MM.1S (cell line): ENCODE measurements around the gene GFOD1.

Experiments used
- EZH2 ChIP-seq: fragments of 300-600 bp; sonication (generic); optimal IDR thresholded peaks from 2 replicates; pipeline ENCODE3; 2017; ENCODE audit warnings: low read depth, mild to moderate bottlenecking, antibody characterized with exemption, low read length, mixed read lengths
- EZH2phosphoT487 ChIP-seq: fragments of 300-600 bp; sonication (generic); IDR thresholded peaks from 2 replicates; pipeline ENCODE4 v1.6.1; 2018; ENCODE audit warnings: antibody characterized with exemption, low read length
- TF ChIP-seq, protein P1 (sequence below): fragments of 300-600 bp; sonication (generic); IDR thresholded peaks from 2 replicates; pipeline ENCODE4 v1.5.1; 2016; ENCODE audit warnings: antibody characterized with exemption, low read length, mixed read lengths

DNA sequence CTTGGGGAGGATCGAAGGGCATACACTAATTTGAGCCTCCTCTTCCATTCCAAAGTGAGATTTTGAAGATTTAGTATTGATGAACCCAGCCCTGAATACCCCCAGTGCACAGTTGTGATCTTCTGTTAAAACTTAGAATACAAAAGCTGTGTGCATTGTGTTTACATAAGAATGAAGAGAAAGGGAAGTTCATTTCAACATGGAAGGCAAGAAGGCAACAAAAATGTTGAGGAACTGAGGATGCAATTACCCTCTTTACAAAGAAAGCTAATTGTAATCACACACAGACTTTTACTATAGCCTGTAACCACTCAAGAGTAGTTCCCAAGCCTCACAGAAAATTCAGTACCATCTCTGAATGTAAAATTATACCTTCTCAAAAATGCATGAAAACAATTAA lies 49.3 kb downstream of the GFOD1 start:
- TF ChIP-seq, protein P1, sequence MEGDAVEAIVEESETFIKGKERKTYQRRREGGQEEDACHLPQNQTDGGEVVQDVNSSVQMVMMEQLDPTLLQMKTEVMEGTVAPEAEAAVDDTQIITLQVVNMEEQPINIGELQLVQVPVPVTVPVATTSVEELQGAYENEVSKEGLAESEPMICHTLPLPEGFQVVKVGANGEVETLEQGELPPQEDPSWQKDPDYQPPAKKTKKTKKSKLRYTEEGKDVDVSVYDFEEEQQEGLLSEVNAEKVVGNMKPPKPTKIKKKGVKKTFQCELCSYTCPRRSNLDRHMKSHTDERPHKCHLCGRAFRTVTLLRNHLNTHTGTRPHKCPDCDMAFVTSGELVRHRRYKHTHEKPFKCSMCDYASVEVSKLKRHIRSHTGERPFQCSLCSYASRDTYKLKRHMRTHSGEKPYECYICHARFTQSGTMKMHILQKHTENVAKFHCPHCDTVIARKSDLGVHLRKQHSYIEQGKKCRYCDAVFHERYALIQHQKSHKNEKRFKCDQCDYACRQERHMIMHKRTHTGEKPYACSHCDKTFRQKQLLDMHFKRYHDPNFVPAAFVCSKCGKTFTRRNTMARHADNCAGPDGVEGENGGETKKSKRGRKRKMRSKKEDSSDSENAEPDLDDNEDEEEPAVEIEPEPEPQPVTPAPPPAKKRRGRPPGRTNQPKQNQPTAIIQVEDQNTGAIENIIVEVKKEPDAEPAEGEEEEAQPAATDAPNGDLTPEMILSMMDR, result no peak
- no peak for TF ChIP-seq EZH2
- no peak for TF ChIP-seq EZH2phosphoT487
